NCI-H2227 (cell line): ENCODE results near the gene LRRC34.
A peak's percentile ranks its signal among the peaks of the same experiment; 100 is the strongest.

Source experiments
- DNase-seq: peaks from one replicate; lab custom pipeline; 2025; ENCODE audit not compliant: unreplicated experiment; lab: John Stamatoyannopoulos, UW

The LRRC34 gene

GRCh38 chr3:169812332-169813235, at the start of gene LRRC34, which contains the start of gene LRRIQ4:
LRRC34 (minus strand) TSS chr3:169812904; CDS start chr3:169812548, 356 bp downstream.
LRRIQ4 (plus strand) TSS chr3:169812870; CDS start chr3:169821922, 9,052 bp downstream.
- peak; percentile 76 for DNase-seq

GRCh38 chr3:169861871-169862270, 49.2 kb upstream of the LRRC34 start:
- peak; percentile 5 for DNase-seq

- no peak for DNase-seq
These were observed 45.1 kb upstream of the LRRC34 start for GRCh38 chr3:169857811-169858210.

- DNase-seq = no peak
These were observed 42.8 kb upstream of the LRRC34 start for GRCh38 chr3:169855514-169855913.

- DNase-seq = no peak
These were observed 37.9 kb upstream of the LRRC34 start for GRCh38 chr3:169850618-169851017.

- DNase-seq = no peak
These were observed 36.0 kb upstream of the LRRC34 start for GRCh38 chr3:169848741-169849140.

GRCh38 chr3:169847896-169848295, 35.2 kb upstream of the LRRC34 start:
- no peak for DNase-seq

- no peak for DNase-seq
These were observed 33.9 kb upstream of the LRRC34 start for GRCh38 chr3:169846458-169847193.

- DNase-seq = no peak
These were observed 30.3 kb upstream of the LRRC34 start for GRCh38 chr3:169842960-169843359.

GRCh38 chr3:169841171-169841570, 28.5 kb upstream of the LRRC34 start:
- no peak for DNase-seq

GRCh38 chr3:169838511-169839030, 25.9 kb upstream of the LRRC34 start:
- DNase-seq = no peak

GRCh38 chr3:169836942-169837275, 24.2 kb upstream of the LRRC34 start:
- DNase-seq = no peak

- no peak for DNase-seq
These were observed 23.6 kb upstream of the LRRC34 start for GRCh38 chr3:169836078-169836941.

- no peak for DNase-seq
These were observed 22.8 kb upstream of the LRRC34 start for GRCh38 chr3:169835533-169835932.

- DNase-seq = no peak
These were observed 15.0 kb upstream of the LRRC34 start for GRCh38 chr3:169827712-169828111.

GRCh38 chr3:169825316-169825715, 12.6 kb upstream of the LRRC34 start:
- no peak for DNase-seq

GRCh38 chr3:169822983-169823382, 10.3 kb upstream of the LRRC34 start:
- no peak for DNase-seq

- no peak for DNase-seq
These were observed 9.8 kb upstream of the LRRC34 start for GRCh38 chr3:169822540-169822939.

- no peak for DNase-seq
These were observed 9.4 kb upstream of the LRRC34 start for GRCh38 chr3:169822091-169822490.

GRCh38 chr3:169818316-169818715, 5.6 kb upstream of the LRRC34 start:
- no peak for DNase-seq

GRCh38 chr3:169815590-169816150, 3.0 kb upstream of the LRRC34 start:
- DNase-seq = no peak
